Right renal pelvis (tissue), 4 donors: Measurements from ENCODE around the gene EVL. TPM values are rescaled to one million over a fixed set of nuclear protein-coding genes. Genes with fewer than 3 reads are reported as not detected.

ENCODE experiments used
- DNase-seq, 4 donors: peaks; one replicate each; pipeline ENCODE4 v3.0.0-alpha.2; 2013; ENCODE audit warnings: low read depth in 4 of 4, low spot score in 3 of 4, missing footprints in 1 of 4
- polyA plus RNA-seq, 4 donors: library from polyadenylated mRNA; unstranded; fragments of 120-200 nt; gene quantifications; one replicate each; pipeline ENCODE4 v1.2.1, GENCODE V29; 2013; ENCODE audit not compliant: insufficient read length in 4 of 4

The EVL gene
- polyA plus RNA-seq, 4 donors = 118 to 145 (median 128) TPM

GRCh38 chr14:100035700-100036099 is 29.5 kb upstream of the EVL start:
- no peak for DNase-seq

GRCh38 chr14:100037353-100037752 is 27.9 kb upstream of the EVL start:
- no peak for DNase-seq

- no peak for DNase-seq
Measured at GRCh38 chr14:100038065-100038464, 27.2 kb upstream of the EVL start.

GRCh38 chr14:100039903-100040302 is 25.3 kb upstream of the EVL start:
- DNase-seq = no peak

- no peak for DNase-seq
Measured at GRCh38 chr14:100041271-100041670, 24.0 kb upstream of the EVL start.

- DNase-seq = no peak
Measured at GRCh38 chr14:100042286-100042685, 22.9 kb upstream of the EVL start.

- no peak for DNase-seq
Measured at GRCh38 chr14:100045642-100046344, 19.4 kb upstream of the EVL start.

- no peak for DNase-seq
Measured at GRCh38 chr14:100047600-100047999, 17.6 kb upstream of the EVL start.

GRCh38 chr14:100048786-100049185 is 16.4 kb upstream of the EVL start:
- no peak for DNase-seq

- DNase-seq = no peak
Measured at GRCh38 chr14:100049220-100049619, 16.0 kb upstream of the EVL start.

- DNase-seq = no peak
Measured at GRCh38 chr14:100051103-100051502, 14.1 kb upstream of the EVL start.

GRCh38 chr14:100051543-100051942 is 13.7 kb upstream of the EVL start:
- no peak for DNase-seq

GRCh38 chr14:100052819-100053218 is 12.4 kb upstream of the EVL start:
- no peak for DNase-seq

- no peak for DNase-seq
Measured at GRCh38 chr14:100054316-100055075, 10.7 kb upstream of the EVL start.

- DNase-seq = no peak
Measured at GRCh38 chr14:100056431-100056830, 8.8 kb upstream of the EVL start.

GRCh38 chr14:100056964-100057795 is 8.0 kb upstream of the EVL start:
- no peak for DNase-seq

GRCh38 chr14:100058777-100059437 is 6.3 kb upstream of the EVL start:
- DNase-seq = no peak

GRCh38 chr14:100059438-100059781 is 5.8 kb upstream of the EVL start:
- DNase-seq = no peak

- DNase-seq = no peak
Measured at GRCh38 chr14:100060760-100061159, 4.5 kb upstream of the EVL start.

- no peak for DNase-seq
Measured at GRCh38 chr14:100062590-100062989, 2.6 kb upstream of the EVL start.
